Panc1 (cell line): ENCODE measurements around the gene ANK3. TPM values are rescaled to one million over a fixed set of nuclear protein-coding genes. Genes with fewer than 3 reads are reported as not detected.

Experiments used
- ATAC-seq: fragments of 200-7000 bp; cut with Tn5 transposase; 2 replicates; pipeline ENCODE4 v1.9.1; 2020; ENCODE audit warnings: mild to moderate bottlenecking, moderate library complexity
- BruUV-seq: library from RNA; stranded (reverse); fragments of 400-500 nt; replicated peaks from 2 replicates; lab custom pipeline; 2021; lab: Mats Ljungman, UMichigan
- CTCF ChIA-PET: fragments of 300-600 bp; sonication (Branson Sonifier 250); formaldehyde crosslinking; loops from one replicate; lab custom pipeline; 2022; ENCODE audit warnings: antibody characterized with exemption; lab: Charles Lee
- POLR2A ChIA-PET: fragments of 300-600 bp; sonication (Branson Sonifier 250); formaldehyde crosslinking; loops from one replicate; lab custom pipeline; 2022; ENCODE audit warnings: antibody characterized with exemption; lab: Charles Lee
- DNase-seq: peaks from one replicate; pipeline ENCODE4 v3.0.0-alpha.2; 2010; ENCODE audit warnings: low read depth, low spot score
- H3K27ac ChIP-seq: 2 replicates; pipeline ENCODE4 v1.5.1; 2011; ENCODE audit warnings: mild to moderate bottlenecking, low read length, inconsistent platforms
- H3K27me3 ChIP-seq: fragments of 200-500 bp; sonication (Bioruptor generic); 2 replicates; pipeline ENCODE4 v1.6.0; 2014; ENCODE audit warnings: low read length, inconsistent platforms; ENCODE audit not compliant: control insufficient read depth, insufficient read depth
- H3K36me3 ChIP-seq: fragments of 200-500 bp; sonication (Bioruptor generic); 2 replicates; pipeline ENCODE4 v1.5.1; 2014; ENCODE audit warnings: inconsistent platforms, mild to moderate bottlenecking, low read length, moderate library complexity; ENCODE audit not compliant: control insufficient read depth, insufficient read depth
- H3K4me1 ChIP-seq: 2 replicates; pipeline ENCODE4 v1.5.1; 2011; ENCODE audit warnings: inconsistent platforms, mild to moderate bottlenecking, low read length, moderate library complexity; ENCODE audit not compliant: control insufficient read depth, insufficient read depth
- H3K4me3 ChIP-seq, 2 experiments: 2 replicates each; pipeline ENCODE4 v1.5.1; 2011 to 2012; ENCODE audit warnings: low read depth in 2 of 2, low read length in 2 of 2, mild to moderate bottlenecking in 2 of 2, inconsistent platforms in 1 of 2, moderate library complexity in 1 of 2
- H3K9me3 ChIP-seq: fragments of 200-500 bp; sonication (Bioruptor generic); 2 replicates; pipeline ENCODE4 v1.5.1; 2014; ENCODE audit warnings: low read depth, mild to moderate bottlenecking, inconsistent platforms, low read length, moderate library complexity; ENCODE audit not compliant: control insufficient read depth, insufficient read depth
- POLR2AphosphoS5 ChIP-seq: IDR thresholded peaks from 2 replicates; pipeline ENCODE4 v1.6.1; 2012; ENCODE audit warnings: mild to moderate bottlenecking, low read depth, low read length, moderate library complexity
- SIN3A ChIP-seq: IDR thresholded peaks from 2 replicates; pipeline ENCODE4 v1.6.1; 2012; ENCODE audit warnings: low read depth, mild to moderate bottlenecking, low read length, moderate library complexity, borderline replicate concordance; ENCODE audit not compliant: insufficient read depth
- TCF7L2 ChIP-seq: IDR thresholded peaks from 2 replicates; pipeline ENCODE4 v1.6.1; 2011; ENCODE audit warnings: mild to moderate bottlenecking, low read depth, low read length, inconsistent platforms
- in situ Hi-C: cut with HindIII; loops from 2 replicates; pipeline ENCODE4 v1.10.0; 2016; ENCODE audit warnings: low sequenced_read_pairs, low pct_unique_long_range_greater_than_20kb
- intact Hi-C: fragments of 100-400 bp; cut with micrococcal nuclease; formaldehyde crosslinking; loops from one replicate; pipeline ENCODE4 v1.10.0; 2022; ENCODE audit not compliant: unreplicated experiment
- total RNA-seq: library from RNA; stranded (reverse); gene quantifications from one replicate; pipeline ENCODE4 v1.2.1, GENCODE V29; 2021; ENCODE audit not compliant: unreplicated experiment
- TF ChIP-seq, protein P1 (sequence below): fragments of 450-650 bp; IDR thresholded peaks from 2 replicates; pipeline ENCODE4 v1.5.1; 2017; ENCODE audit warnings: mild to moderate bottlenecking
- TF ChIP-seq, protein P2 (sequence below), 2 experiments: IDR thresholded peaks; 2 replicates each; pipeline ENCODE4 v1.6.1; 2011 to 2012; ENCODE audit warnings: low read depth in 2 of 2, control low read depth in 1 of 2, low read length in 1 of 2, mild to moderate bottlenecking in 1 of 2, moderate library complexity in 1 of 2; ENCODE audit not compliant: insufficient read depth in 1 of 2

The ANK3 gene
- total RNA-seq, 1 experiment from 2014 or later: 2.5 TPM

DNA sequence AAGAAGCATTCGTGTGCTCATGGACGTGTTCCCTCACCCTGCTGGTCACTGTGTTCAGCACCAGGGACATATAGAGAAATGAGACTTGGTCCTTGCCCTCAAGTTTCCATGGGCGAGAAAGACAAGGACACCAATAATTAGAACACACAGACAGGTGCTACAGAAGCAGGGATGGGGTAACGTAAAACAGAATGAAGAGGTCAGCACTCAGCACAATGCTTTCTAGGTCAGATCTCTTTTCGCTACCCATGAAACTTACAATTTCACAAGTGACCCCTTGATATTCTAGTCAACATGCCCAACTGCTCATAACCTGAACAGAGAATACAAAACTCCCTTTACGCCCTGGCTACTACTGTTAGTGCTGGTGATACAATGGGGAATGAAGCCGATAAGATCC is 6.0 kb upstream of the ANK3 start:
- no peak for DNase-seq
- Histone ChIP-seq H3K27ac (no peak overlapping the region), H3K36me3 (no peaks in the 10 kb centered on the region), H3K4me1 (no peaks in the 10 kb centered on the region), H3K27me3 (no peaks in the 10 kb centered on the region), H3K4me3 (no peak overlapping the region), H3K9me3 (no peaks in the 10 kb centered on the region)
- intact Hi-C loops (no loop called here), in situ Hi-C loops (no loop called here)
- POLR2A ChIA-PET: no interaction called here
- TF ChIP-seq, protein P1, sequence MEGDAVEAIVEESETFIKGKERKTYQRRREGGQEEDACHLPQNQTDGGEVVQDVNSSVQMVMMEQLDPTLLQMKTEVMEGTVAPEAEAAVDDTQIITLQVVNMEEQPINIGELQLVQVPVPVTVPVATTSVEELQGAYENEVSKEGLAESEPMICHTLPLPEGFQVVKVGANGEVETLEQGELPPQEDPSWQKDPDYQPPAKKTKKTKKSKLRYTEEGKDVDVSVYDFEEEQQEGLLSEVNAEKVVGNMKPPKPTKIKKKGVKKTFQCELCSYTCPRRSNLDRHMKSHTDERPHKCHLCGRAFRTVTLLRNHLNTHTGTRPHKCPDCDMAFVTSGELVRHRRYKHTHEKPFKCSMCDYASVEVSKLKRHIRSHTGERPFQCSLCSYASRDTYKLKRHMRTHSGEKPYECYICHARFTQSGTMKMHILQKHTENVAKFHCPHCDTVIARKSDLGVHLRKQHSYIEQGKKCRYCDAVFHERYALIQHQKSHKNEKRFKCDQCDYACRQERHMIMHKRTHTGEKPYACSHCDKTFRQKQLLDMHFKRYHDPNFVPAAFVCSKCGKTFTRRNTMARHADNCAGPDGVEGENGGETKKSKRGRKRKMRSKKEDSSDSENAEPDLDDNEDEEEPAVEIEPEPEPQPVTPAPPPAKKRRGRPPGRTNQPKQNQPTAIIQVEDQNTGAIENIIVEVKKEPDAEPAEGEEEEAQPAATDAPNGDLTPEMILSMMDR: no peak
- TF ChIP-seq TCF7L2 (no peak), SIN3A (no peak), POLR2AphosphoS5 (no peak)
- TF ChIP-seq, protein P2, sequence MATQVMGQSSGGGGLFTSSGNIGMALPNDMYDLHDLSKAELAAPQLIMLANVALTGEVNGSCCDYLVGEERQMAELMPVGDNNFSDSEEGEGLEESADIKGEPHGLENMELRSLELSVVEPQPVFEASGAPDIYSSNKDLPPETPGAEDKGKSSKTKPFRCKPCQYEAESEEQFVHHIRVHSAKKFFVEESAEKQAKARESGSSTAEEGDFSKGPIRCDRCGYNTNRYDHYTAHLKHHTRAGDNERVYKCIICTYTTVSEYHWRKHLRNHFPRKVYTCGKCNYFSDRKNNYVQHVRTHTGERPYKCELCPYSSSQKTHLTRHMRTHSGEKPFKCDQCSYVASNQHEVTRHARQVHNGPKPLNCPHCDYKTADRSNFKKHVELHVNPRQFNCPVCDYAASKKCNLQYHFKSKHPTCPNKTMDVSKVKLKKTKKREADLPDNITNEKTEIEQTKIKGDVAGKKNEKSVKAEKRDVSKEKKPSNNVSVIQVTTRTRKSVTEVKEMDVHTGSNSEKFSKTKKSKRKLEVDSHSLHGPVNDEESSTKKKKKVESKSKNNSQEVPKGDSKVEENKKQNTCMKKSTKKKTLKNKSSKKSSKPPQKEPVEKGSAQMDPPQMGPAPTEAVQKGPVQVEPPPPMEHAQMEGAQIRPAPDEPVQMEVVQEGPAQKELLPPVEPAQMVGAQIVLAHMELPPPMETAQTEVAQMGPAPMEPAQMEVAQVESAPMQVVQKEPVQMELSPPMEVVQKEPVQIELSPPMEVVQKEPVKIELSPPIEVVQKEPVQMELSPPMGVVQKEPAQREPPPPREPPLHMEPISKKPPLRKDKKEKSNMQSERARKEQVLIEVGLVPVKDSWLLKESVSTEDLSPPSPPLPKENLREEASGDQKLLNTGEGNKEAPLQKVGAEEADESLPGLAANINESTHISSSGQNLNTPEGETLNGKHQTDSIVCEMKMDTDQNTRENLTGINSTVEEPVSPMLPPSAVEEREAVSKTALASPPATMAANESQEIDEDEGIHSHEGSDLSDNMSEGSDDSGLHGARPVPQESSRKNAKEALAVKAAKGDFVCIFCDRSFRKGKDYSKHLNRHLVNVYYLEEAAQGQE (IDR thresholded peaks at IDR 0.05; ENCODE audit: insufficient read depth in 1 of 2, low read depth in 2 of 2, low read length in 1 of 2): no peak
- no TSS peak for BruUV-seq
- CTCF ChIA-PET: no interaction called here
- ATAC-seq: no peak

DNA sequence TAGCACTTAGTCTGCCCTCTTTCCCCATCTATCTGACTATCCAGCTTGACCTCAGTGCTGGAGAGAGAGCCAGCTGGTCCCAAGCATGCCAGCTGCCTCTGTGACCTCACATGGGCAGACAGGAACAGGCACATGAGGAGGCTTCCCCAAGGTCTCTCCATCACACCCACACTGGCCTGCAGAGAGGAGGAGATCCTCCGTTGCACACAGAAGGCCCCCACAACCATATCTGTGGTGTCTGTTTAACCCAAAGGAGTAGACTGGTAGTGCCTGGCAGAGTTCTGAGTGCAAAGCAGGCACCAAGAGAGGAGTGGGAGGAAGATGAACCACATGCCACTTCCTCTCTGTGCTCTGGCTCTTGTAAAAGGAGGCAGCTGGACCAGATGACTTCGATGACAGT is 4.8 kb upstream of the ANK3 start:
- no peak for DNase-seq
- H3K9me3 ChIP-seq: no peaks in the 10 kb centered on the region
- in situ Hi-C loops: no loop called here
- ATAC-seq: no peak
- ChIA-PET POLR2A (no interaction called here), CTCF (no interaction called here)
- intact Hi-C loops: no loop called here
- H3K27ac ChIP-seq: no peak overlapping the region
- no TSS peak for BruUV-seq
- no peaks in the 10 kb centered on the region for H3K4me1 ChIP-seq
- H3K4me3 ChIP-seq: no peak overlapping the region
- TF ChIP-seq, protein P1: no peak
- TF ChIP-seq, protein P2 (IDR thresholded peaks at IDR 0.05; ENCODE audit: insufficient read depth in 1 of 2, low read depth in 2 of 2, low read length in 1 of 2): no peak
- TF ChIP-seq TCF7L2 (no peak), SIN3A (no peak), POLR2AphosphoS5 (no peak)
- no peaks in the 10 kb centered on the region for H3K27me3 ChIP-seq
- no peaks in the 10 kb centered on the region for H3K36me3 ChIP-seq
